HepG2 (cell line): ENCODE measurements around the gene SLA2. TPM values are rescaled to one million over a fixed set of nuclear protein-coding genes. Genes with fewer than 3 reads are reported as not detected.

Experiments
- ATAC-seq: fragments of 200-7000 bp; cut with Tn5 transposase; 3 replicates; pipeline ENCODE4 v1.9.1; 2020; ENCODE audit warnings: mild to moderate bottlenecking, moderate library complexity
- BruUV-seq: library from RNA; stranded (reverse); fragments of 400-500 nt; replicated peaks from 2 replicates; lab custom pipeline; 2021; lab: Mats Ljungman, UMichigan
- CTCF ChIA-PET: fragments of 300-600 bp; formaldehyde crosslinking; extraction: SDS; loops from one replicate; lab custom pipeline; 2021; ENCODE audit warnings: low total read pairs, inconsistent platforms, low intra/inter-chr PET ratio; lab: Yijun Ruan, JAX
- POLR2A ChIA-PET: fragments of 350-600 bp; sonication (Branson Sonifier 250); formaldehyde crosslinking; loops from one replicate; lab custom pipeline; 2020; ENCODE audit warnings: antibody characterized with exemption, inconsistent platforms; lab: Yijun Ruan, JAX
- DNase-seq: peaks from one replicate; pipeline ENCODE4 v3.0.0-alpha.2; 2015; ENCODE audit warnings: low spot score
- FAIRE-seq: peaks from 3 replicates; lab custom pipeline; 2011; peaks lifted over from hg19 to GRCh38; lab: Jason Lieb, UNC
- H2AFZ ChIP-seq: one replicate; pipeline ENCODE4 v1.6.1; 2011; ENCODE audit warnings: low read length, inconsistent platforms
- H3K27ac ChIP-seq: fragments of 300-600 bp; 3 replicates; pipeline ENCODE4 v1.8.0; 2011; ENCODE audit warnings: mixed run types, mild to moderate bottlenecking, mixed read lengths, low read length, inconsistent platforms; ENCODE audit not compliant: insufficient read depth; ENCODE audit errors: extremely low read length
- H3K27me3 ChIP-seq, 2 experiments: fragments of 200-600 bp in 1 of 2; 2 replicates in 1 of 2; 3 replicates in 1 of 2; pipeline versions ENCODE4 v1.6.0 to v1.8.0; 2011; ENCODE audit warnings: low read length in 2 of 2, mild to moderate bottlenecking in 2 of 2, moderate library complexity in 2 of 2, inconsistent platforms in 1 of 2; ENCODE audit not compliant: insufficient read depth in 2 of 2, control insufficient read depth in 1 of 2
- H3K36me3 ChIP-seq, 2 experiments: fragments of 200-600 bp in 1 of 2; replicated peaks in 1 of 2; 2 replicates in 1 of 2; 3 replicates in 1 of 2; pipeline versions ENCODE4 v1.5.1 to v1.8.0; 2011; ENCODE audit warnings: low read length in 2 of 2, inconsistent platforms in 1 of 2; ENCODE audit not compliant: insufficient read depth in 2 of 2, control insufficient read depth in 1 of 2
- H3K4me1 ChIP-seq: 2 replicates; pipeline ENCODE4 v1.5.1; 2012; ENCODE audit warnings: low read length, inconsistent platforms; ENCODE audit not compliant: insufficient read depth
- H3K4me2 ChIP-seq: 2 replicates; pipeline ENCODE4 v1.6.0; 2011; ENCODE audit warnings: low read depth, low read length, inconsistent platforms
- H3K4me3 ChIP-seq, 3 experiments: fragments of 200-600 bp in 1 of 3; sonication (generic), shearing (Covaris generic) in 1 of 3; replicated peaks in 1 of 3; 2 replicates each; pipeline ENCODE4 v1.5.1; 2011 to 2016; ENCODE audit warnings: low read length in 3 of 3, inconsistent platforms in 2 of 3, low read depth in 2 of 3, mild to moderate bottlenecking in 2 of 3, control low read depth in 1 of 3, mixed read lengths in 1 of 3; ENCODE audit not compliant: insufficient read depth in 1 of 3
- H3K79me2 ChIP-seq: one replicate; pipeline ENCODE4 v1.6.1; 2011; ENCODE audit warnings: low read length, inconsistent platforms; ENCODE audit not compliant: insufficient read depth
- H3K9ac ChIP-seq: 2 replicates; pipeline ENCODE4 v1.6.0; 2011; ENCODE audit warnings: mild to moderate bottlenecking, low read depth, low read length, inconsistent platforms; ENCODE audit not compliant: insufficient read depth
- H3K9me3 ChIP-seq: 2 replicates; pipeline ENCODE4 v1.5.1; 2012; ENCODE audit warnings: mild to moderate bottlenecking, low read length
- H4K20me1 ChIP-seq: 2 replicates; pipeline ENCODE4 v1.6.0; 2011; ENCODE audit warnings: inconsistent platforms, mild to moderate bottlenecking, low read length, moderate library complexity; ENCODE audit not compliant: insufficient read depth
- HNF4G ChIP-seq, 2 experiments: sonication (generic) in 1 of 2; formaldehyde crosslinking in 1 of 2; IDR thresholded peaks; 2 replicates each; pipeline versions ENCODE4 v1.4.0 to v1.6.1; 2011 to 2020; ENCODE audit warnings: borderline replicate concordance in 2 of 2, low read depth in 2 of 2, mild to moderate bottlenecking in 2 of 2, low read length in 1 of 2, missing genetic modification reagents in 1 of 2, moderate library complexity in 1 of 2
- RBFOX2 ChIP-seq: fragments of 200-400 bp; formaldehyde crosslinking; IDR thresholded peaks from 2 replicates; pipeline ENCODE4 v1.6.1; 2017; ENCODE audit warnings: low read depth, mild to moderate bottlenecking, low read length
- RBM22 ChIP-seq: fragments of 200-400 bp; formaldehyde crosslinking; optimal IDR thresholded peaks from 2 replicates; pipeline ENCODE3; 2017; ENCODE audit warnings: mild to moderate bottlenecking, low read length, moderate library complexity
- WGBS: methylation state at CpG from one replicate; pipeline ENCODE4 v1.1.6; 2017; ENCODE audit warnings: low lambda C conversion rate; 5-methylcytosine and 5-hydroxymethylcytosine counted together
- in situ Hi-C: cut with HindIII; loops from 2 replicates; pipeline ENCODE4 v1.10.0; 2017; ENCODE audit warnings: low pct_unique_long_range_greater_than_20kb; ENCODE audit not compliant: extremely low pct_ligation_motif_present
- intact Hi-C: fragments of 100-400 bp; cut with micrococcal nuclease; formaldehyde crosslinking; loops from one replicate; pipeline ENCODE4 v1.10.0; 2022; ENCODE audit not compliant: unreplicated experiment
- polyA plus RNA-seq, 8 experiments: library from polyadenylated mRNA; depleted of rRNA in 3 of 8; stranded (reverse) in 7 of 8; unstranded in 1 of 8; fragments of >200 nt; fragmentation: Illumina TruSeq in 4 of 8; extraction: Trizol in 4 of 8; gene quantifications; 2 replicates each; pipeline versions ENCODE4 v1.2.1 to v1.2.3, GENCODE V29; 2011 to 2016; ENCODE audit warnings: low read depth in 4 of 8, missing spikeins in 1 of 8, mixed read lengths in 1 of 8; ENCODE audit not compliant: insufficient read depth in 1 of 8
- total RNA-seq, 5 experiments: library from RNA; depleted of rRNA; stranded (reverse); fragments of >200 nt; fragmentation: Illumina TruSeq; extraction: Trizol; gene quantifications; 2 replicates each; pipeline ENCODE4 v1.2.3, GENCODE V29; 2016; ENCODE audit warnings: low read depth in 1 of 5
- TF ChIP-seq, protein P1 (sequence below): IDR thresholded peaks from 2 replicates; pipeline ENCODE4 v1.4.0; 2020; ENCODE audit warnings: mild to moderate bottlenecking, missing genetic modification reagents
- TF ChIP-seq, protein P2 (sequence below): sonication (generic); formaldehyde crosslinking; IDR thresholded peaks from 2 replicates; pipeline ENCODE4 v1.5.1; 2020; ENCODE audit warnings: mild to moderate bottlenecking, missing genetic modification reagents, moderate library complexity
- TF ChIP-seq, protein P3 (sequence below), 2 experiments: sonication (generic) in 1 of 2; formaldehyde crosslinking in 1 of 2; IDR thresholded peaks; 2 replicates each; pipeline versions ENCODE4 v1.6.1 to v1.9.0; 2014 to 2022; ENCODE audit warnings: antibody characterized with exemption in 1 of 2, borderline replicate concordance in 1 of 2, inconsistent platforms in 1 of 2, low read depth in 1 of 2, missing genetic modification reagents in 1 of 2

Gene SLA2
- total and polyA plus RNA-seq, 2 of the 13 experiments (the other 11 are each of a cell fraction or from before 2014, with no cell fraction given), result 1.6 to 3.6 TPM

DNA sequence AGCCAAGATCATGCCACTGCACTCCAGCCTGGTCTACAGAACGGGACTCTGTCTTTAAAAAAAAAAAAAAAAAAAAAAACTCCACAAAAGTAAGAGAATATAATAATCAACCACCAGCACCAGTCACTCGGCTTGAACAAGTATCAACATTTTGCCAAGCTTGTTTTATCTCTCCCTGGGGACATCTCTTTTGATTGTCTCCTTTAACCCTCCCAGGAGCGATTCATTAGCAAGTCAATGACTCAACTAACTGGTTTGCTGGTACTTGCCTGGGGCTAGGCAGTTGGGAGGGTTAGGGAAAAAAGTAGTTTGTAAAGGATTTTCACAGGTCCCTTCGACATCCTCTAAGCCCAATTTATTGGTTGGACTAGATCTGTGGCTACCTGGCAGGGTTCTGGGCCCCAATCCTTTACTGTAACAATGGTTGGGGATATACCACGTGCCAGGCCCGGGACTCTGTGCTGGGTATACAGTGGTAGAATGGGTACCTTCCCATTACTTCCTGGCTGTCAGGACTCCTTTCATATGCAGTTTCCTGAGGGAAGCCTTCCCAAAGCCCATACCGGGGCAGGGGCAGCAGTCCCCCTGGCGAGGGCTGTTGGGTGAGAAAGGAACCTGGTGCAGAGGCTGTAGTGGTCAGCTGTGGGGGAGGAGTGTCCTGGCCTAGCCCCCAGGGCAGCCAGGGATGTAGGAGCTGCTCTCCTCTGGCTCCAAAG lies 60.4 kb downstream of the SLA2 start:
- no peak overlapping the region for H3K9ac ChIP-seq
- no peaks in the 10 kb centered on the region for H3K79me2 ChIP-seq
- no peaks in the 10 kb centered on the region for H3K4me1 ChIP-seq
- ChIA-PET POLR2A (interaction anchor here (0.9 to 4.9 kb wide), 4 partner anchors 9 to 20 kb away, joined by 3 to 28 read pairs (median 8); partner anchors contain the start of genes RAB5IF and TGIF2), CTCF (no interaction called here)
- no peak overlapping the region for H2AFZ ChIP-seq
- FAIRE-seq (no peak), DNase-seq (no peak), ATAC-seq (peak; percentile 6; the same call in 1 of the 3 replicates)
- no peaks in the 10 kb centered on the region for H3K9me3 ChIP-seq
- no peak overlapping the region for H3K27ac ChIP-seq
- H4K20me1 ChIP-seq, result no peaks in the 10 kb centered on the region
- 98% methylated on average over 7 of the region's 8 CpGs for WGBS
- BruUV-seq, result no TSS peak
- H3K36me3 ChIP-seq, result peaks cover 32 to 53% of the 10 kb centered on the region in 2 experiments
- no peaks in the 10 kb centered on the region for H3K27me3 ChIP-seq
- intact Hi-C loops (loop anchor here (5.0 kb wide), 1 partner anchor 1837 kb away; no protein-coding TSS in a partner anchor), in situ Hi-C loops (no loop called here)
- no peak overlapping the region for H3K4me3 ChIP-seq
- H3K4me2 ChIP-seq, result no peak overlapping the region
- TF ChIP-seq, protein P1, sequence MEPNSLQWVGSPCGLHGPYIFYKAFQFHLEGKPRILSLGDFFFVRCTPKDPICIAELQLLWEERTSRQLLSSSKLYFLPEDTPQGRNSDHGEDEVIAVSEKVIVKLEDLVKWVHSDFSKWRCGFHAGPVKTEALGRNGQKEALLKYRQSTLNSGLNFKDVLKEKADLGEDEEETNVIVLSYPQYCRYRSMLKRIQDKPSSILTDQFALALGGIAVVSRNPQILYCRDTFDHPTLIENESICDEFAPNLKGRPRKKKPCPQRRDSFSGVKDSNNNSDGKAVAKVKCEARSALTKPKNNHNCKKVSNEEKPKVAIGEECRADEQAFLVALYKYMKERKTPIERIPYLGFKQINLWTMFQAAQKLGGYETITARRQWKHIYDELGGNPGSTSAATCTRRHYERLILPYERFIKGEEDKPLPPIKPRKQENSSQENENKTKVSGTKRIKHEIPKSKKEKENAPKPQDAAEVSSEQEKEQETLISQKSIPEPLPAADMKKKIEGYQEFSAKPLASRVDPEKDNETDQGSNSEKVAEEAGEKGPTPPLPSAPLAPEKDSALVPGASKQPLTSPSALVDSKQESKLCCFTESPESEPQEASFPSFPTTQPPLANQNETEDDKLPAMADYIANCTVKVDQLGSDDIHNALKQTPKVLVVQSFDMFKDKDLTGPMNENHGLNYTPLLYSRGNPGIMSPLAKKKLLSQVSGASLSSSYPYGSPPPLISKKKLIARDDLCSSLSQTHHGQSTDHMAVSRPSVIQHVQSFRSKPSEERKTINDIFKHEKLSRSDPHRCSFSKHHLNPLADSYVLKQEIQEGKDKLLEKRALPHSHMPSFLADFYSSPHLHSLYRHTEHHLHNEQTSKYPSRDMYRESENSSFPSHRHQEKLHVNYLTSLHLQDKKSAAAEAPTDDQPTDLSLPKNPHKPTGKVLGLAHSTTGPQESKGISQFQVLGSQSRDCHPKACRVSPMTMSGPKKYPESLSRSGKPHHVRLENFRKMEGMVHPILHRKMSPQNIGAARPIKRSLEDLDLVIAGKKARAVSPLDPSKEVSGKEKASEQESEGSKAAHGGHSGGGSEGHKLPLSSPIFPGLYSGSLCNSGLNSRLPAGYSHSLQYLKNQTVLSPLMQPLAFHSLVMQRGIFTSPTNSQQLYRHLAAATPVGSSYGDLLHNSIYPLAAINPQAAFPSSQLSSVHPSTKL (CRISPR knock-in tag), result no peak
- TF ChIP-seq RBM22, result peak; percentile 67
- TF ChIP-seq, protein P2, sequence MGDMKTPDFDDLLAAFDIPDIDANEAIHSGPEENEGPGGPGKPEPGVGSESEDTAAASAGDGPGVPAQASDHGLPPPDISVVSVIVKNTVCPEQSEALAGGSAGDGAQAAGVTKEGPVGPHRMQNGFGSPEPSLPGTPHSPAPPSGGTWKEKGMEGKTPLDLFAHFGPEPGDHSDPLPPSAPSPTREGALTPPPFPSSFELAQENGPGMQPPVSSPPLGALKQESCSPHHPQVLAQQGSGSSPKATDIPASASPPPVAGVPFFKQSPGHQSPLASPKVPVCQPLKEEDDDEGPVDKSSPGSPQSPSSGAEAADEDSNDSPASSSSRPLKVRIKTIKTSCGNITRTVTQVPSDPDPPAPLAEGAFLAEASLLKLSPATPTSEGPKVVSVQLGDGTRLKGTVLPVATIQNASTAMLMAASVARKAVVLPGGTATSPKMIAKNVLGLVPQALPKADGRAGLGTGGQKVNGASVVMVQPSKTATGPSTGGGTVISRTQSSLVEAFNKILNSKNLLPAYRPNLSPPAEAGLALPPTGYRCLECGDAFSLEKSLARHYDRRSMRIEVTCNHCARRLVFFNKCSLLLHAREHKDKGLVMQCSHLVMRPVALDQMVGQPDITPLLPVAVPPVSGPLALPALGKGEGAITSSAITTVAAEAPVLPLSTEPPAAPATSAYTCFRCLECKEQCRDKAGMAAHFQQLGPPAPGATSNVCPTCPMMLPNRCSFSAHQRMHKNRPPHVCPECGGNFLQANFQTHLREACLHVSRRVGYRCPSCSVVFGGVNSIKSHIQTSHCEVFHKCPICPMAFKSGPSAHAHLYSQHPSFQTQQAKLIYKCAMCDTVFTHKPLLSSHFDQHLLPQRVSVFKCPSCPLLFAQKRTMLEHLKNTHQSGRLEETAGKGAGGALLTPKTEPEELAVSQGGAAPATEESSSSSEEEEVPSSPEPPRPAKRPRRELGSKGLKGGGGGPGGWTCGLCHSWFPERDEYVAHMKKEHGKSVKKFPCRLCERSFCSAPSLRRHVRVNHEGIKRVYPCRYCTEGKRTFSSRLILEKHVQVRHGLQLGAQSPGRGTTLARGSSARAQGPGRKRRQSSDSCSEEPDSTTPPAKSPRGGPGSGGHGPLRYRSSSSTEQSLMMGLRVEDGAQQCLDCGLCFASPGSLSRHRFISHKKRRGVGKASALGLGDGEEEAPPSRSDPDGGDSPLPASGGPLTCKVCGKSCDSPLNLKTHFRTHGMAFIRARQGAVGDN (CRISPR knock-in tag), result 0 out of 2 replicates have a peak, but pooled peaks have one; percentile 15
- TF ChIP-seq HNF4G (IDR thresholded peaks at IDR 0.05; ENCODE audit: borderline replicate concordance, low read depth, low read length), result no peak
- no peak for TF ChIP-seq HNF4G (CRISPR knock-in tag; IDR thresholded peaks at IDR 0.05; ENCODE audit: borderline replicate concordance, low read depth)
- peak; percentile 24; the same call in 1 of the 2 replicates for TF ChIP-seq RBFOX2
- TF ChIP-seq, protein P3, sequence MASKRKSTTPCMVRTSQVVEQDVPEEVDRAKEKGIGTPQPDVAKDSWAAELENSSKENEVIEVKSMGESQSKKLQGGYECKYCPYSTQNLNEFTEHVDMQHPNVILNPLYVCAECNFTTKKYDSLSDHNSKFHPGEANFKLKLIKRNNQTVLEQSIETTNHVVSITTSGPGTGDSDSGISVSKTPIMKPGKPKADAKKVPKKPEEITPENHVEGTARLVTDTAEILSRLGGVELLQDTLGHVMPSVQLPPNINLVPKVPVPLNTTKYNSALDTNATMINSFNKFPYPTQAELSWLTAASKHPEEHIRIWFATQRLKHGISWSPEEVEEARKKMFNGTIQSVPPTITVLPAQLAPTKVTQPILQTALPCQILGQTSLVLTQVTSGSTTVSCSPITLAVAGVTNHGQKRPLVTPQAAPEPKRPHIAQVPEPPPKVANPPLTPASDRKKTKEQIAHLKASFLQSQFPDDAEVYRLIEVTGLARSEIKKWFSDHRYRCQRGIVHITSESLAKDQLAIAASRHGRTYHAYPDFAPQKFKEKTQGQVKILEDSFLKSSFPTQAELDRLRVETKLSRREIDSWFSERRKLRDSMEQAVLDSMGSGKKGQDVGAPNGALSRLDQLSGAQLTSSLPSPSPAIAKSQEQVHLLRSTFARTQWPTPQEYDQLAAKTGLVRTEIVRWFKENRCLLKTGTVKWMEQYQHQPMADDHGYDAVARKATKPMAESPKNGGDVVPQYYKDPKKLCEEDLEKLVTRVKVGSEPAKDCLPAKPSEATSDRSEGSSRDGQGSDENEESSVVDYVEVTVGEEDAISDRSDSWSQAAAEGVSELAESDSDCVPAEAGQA (IDR thresholded peaks at IDR 0.05; ENCODE audit: low read depth), result no peak
- TF ChIP-seq, protein P3 (CRISPR knock-in tag; IDR thresholded peaks at IDR 0.05; ENCODE audit: borderline replicate concordance), result no peak
